HG03097 (cell line): ENCODE measurements around the gene PRICKLE4.
"Not testable (repeated sequence)": the region's sequence is repeated elsewhere in the genome, so short reads cannot be mapped to it uniquely, and the experiment has no call there.

ENCODE experiments used
- ATAC-seq: cut with Tn5 transposase; IDR thresholded peaks from one replicate; pipeline ENCODE4 v1.9.1; 2021; ENCODE audit not compliant: unreplicated experiment, low FRiP score

Gene PRICKLE4

DNA sequence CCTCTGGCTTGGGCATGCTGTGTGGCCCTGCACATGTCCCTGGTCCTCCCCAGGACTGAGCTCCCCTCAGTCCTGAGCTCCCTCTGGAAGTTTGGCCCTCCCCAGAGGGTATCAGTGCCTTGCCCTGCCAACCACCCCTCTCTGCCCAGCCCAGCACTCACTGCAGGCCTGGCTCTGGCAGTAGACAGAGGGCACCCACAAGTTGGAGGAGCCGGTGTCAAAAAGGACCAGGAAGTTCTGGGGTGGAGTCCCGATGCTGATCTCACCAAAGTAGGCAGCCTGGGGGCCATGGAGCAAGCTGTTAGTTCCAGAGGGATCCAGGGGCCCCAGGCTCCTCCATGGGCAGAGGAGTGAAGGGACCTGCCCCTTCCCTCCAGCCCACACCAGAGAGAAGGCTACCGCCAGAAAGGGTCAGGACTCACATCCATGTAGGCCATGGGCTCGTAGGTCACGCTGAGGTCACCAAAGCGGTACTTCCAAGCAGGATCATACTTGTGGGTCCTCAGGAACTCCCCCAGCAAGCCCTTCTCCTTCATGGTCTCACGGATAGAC lies 36.3 kb upstream of the PRICKLE4 start:
- no peak for ATAC-seq

DNA sequence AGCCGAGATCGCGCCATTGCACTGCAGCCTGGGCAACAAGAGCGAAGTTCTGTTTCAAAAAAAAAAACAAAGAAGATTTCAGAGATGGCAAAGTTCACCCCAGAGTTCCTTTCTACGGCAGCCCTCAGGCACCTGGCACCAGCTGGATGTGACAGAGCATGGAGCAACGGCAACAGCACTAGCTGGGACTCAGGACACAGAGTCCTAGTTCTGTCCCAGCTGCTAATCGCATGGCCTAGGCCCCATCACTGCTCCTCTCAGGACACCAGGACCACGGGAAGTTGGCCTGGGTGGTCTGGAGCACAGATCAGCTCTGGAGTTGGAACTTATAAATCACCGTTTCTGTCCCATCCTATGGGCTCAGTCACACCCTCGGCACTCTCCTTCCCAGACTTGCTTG lies 34.5 kb upstream of the PRICKLE4 start:
- no peak for ATAC-seq

DNA sequence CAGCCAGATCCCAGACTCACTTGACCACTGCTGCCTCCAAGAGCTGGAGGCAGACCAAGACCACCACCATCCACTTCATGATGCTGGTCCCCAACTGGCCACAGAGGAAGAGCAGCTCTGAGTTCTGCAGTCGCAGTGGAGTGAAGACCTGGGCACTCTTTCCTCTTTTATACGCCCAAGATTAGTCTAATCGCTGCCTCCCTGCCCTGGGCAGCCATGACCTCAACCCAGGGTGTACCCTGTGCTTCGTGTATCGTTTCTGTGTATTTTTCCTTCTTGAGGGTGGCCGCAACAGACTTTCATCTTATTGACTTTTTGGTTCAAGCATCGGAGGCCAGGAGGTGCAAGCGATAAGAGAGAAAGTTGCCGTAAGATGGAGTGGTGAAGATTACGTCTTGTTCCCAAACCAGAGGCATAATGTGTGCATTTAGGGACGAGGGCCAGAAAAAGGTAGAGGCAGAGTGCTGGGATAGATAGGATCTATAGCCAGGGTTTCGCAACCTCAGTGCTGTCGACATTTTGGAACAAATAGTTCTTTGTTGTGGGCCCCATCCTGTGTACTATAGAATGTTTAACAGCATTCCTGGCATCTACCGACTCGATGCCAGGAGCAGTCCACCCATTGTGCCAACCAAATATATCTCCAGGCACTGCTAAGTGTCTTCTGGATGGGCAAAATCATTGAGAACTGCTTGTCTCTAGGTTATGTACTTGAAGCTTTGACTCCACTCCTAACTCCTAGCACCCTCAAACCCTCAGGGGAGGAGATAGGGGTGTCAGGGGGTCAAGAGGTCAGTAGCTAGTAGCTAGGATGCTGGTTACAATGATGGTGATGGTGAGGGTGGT lies 33.1 kb upstream of the PRICKLE4 start, which contains the start of gene PGC:
TSS of gene PGC (minus strand) at position 142 of the 846 bp plus-strand sequence. CDS start at position 79, 63 bp downstream.
- no peak for ATAC-seq

DNA sequence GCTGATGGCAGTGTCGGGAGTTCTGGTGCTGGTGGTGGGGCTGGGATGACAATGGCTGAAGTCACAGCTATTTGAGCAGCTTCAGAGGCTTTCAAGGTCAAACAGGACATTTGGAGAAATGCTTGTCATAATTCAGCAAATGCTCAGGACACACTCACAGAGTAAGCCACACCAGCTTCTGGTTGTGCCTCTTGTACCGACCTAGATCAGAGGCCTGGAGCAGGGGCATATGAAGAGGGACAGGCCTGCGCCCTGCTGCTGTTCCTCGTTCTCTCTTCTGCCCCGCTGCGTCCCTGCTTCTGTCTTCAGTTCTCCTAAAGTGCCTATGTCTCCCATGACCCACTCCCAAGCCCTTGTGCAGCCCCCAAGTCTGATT lies 32.5 kb upstream of the PRICKLE4 start:
- ATAC-seq = no peak

DNA sequence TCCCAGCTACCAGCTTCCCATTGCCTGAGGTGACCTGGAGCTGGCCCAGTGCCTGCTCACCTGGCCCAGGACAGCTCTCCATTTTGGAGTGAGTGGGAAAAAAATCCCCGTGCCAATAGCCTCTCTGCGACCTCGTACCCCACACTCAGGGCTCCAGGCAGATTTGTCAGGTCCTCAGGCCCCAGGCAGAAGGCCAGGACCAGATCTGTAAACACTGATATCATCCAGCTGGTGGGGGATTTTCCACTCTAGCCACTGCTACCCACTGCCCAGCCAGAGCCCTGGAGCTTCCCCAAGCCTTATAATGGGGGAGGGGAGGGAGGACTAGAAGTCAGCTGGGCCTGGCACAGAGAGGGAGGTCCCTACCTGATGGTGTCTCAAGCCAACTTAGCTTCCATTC lies 32.0 kb upstream of the PRICKLE4 start:
- ATAC-seq = no peak

DNA sequence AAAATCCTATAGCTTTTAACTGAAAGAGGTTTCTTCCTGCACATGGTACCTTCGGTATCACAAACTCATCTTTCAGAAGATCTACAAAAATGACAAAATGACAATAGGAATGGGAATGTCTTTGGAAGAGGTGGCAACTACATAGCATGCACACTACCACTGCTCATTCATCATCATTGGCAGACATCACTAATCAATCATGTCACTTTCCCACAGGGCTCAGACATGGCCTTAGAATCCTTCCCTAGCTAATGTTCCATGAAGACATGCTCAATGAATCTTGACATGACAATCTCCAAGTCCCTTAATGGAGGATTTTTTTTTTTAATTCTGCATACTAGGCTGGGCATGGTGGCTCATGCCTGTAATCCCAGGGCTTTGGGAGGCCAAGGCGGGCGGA lies 30.2 kb upstream of the PRICKLE4 start:
- ATAC-seq = no peak

DNA sequence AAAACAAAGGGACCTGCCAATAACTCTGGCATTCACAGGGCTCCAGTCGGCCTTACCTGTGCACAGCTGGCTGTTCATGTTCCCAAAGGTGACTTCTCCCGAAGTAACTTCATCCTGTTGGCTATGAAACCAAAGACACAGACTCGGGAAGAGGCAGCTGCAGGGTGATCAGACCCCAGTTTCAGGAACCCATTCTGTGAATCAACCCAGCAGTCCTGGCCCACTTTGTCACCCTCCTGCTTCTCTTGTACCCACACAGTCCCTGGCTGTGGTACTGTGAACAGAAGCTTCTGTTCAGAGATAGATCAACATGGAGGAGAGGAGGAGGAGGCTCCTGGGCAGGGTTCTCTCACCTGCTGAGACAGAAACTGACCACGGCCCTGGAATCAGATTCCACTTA lies 24.7 kb upstream of the PRICKLE4 start:
- no peak for ATAC-seq

DNA sequence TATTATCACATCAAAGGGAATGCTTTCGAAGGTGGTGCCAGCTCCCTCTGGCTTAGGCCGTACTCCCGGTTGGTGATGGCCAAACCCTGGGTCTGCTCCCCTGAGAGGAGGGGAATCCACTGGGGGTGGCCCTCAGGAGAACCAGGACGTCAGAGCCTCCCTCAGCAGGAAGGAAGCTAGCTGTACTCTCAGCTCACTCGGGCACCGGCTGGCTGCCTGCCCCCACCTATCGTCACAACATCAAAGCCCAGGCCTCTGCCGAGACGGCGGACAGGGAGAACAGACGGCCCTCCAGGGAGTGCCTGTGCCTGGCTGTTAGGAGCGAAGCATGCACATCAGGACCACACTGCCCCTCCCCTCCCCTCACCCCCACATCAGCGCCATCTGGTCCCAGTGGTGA lies 24.2 kb upstream of the PRICKLE4 start:
- no peak for ATAC-seq

DNA sequence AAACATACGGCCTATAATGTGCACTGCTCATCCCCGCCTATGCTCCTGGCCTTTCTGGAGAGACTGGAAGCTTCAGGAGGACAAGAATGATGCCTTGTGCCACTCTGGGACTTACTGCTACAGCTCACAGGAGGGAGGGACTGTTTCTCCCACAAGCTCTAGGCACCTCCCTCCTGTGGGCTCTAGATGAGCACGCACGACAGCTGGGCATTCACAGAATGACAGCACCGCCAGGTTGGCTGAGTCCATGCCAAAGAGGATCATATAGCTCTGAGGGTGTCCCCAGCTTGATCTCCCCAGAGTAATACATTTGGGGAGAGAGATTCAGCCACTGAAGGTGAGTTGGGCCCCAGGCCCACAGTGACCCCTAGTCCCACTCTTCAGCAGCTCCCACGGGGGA lies 23.3 kb upstream of the PRICKLE4 start:
- ATAC-seq = no peak

DNA sequence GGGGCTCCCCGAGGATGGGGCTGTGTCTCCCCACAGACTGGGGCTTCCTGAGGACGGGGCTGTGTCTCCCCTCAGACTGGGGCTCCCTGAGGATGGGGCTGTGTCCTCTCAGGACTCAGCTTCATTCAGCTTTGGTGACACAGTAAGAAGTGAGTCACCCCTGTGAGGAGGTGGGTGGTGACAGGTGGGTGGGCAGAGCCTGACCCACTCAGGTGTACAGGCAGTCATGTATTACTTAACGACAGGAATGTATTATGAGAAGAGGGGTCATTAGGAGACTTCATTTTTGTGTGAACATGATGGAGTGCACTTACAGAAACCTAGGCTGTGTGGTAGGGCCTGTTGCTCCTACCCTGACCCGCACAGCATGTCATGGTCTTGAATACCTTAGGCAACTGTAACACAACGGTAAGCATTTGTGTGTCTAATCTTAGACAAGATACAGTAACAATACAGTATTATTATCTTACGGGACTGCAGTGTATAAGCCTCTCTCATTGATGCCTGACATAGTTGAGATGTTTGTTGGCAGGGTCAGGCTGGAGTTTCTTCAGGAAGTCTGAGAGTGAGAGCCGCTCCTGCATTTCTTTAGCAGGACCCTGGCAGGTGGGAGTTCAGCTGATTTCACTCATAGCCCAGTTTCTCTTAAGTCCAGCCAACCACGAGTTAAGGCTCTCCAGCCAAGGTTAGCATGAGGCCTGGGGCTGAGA lies 22.5 kb upstream of the PRICKLE4 start:
- no peak for ATAC-seq

DNA sequence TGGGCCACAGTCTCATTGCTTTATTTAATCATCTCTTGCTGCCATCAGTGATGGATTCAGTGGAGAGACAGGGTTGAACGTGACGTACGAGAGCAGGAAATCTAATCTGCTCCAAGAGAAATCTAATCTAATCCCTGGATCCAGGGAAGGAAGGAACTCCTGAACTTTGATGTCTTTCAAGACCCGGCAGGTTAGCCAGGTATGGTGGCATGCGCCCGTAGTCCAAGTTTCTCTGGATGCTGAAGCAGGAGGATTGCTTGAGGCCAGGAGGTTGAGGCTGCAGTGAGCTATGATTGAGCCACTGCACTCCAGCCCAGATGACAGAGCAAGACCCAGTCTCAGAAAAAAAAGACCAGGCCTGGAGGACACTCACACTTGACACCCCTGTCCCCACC lies 21.9 kb upstream of the PRICKLE4 start:
- ATAC-seq = no peak

DNA sequence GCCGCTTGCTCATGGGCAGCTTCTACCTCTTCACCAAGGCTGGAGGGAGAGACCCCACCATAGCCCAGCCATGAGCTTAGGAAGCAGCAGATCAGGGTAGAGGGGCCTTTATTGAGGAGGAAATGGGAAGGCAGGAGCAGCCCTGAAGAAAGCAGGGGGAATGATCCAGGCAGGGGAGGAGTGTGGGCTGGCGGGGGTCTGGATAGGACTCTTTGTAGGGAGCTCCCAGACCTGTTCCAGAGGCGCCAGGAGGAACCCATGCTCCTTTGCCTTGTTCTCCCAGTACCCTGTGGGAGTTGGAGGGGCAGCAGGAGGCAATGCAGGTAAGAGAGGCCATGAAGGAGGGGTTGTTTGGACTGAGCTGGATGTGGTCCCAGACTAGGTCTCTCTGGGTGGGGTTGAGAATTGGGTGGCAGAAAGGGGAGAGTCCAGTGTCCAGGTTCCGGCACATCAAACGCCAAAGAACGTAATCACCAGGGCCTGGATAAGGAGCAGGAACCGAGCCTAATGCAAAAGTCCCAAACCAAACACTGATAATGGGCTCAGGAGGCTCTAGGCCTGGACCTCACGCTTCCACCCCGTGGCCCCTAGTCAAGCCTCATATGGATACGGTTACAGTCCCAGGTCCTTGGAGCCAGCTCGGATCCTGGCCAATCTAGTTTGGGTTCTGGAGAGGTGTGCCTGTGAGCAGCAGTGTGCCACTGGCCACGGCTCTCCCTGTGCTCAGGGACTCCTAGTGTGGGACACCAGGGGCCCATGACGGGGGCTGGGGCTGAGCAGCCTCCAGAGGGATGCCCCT lies 21.3 kb upstream of the PRICKLE4 start:
- no peak for ATAC-seq

DNA sequence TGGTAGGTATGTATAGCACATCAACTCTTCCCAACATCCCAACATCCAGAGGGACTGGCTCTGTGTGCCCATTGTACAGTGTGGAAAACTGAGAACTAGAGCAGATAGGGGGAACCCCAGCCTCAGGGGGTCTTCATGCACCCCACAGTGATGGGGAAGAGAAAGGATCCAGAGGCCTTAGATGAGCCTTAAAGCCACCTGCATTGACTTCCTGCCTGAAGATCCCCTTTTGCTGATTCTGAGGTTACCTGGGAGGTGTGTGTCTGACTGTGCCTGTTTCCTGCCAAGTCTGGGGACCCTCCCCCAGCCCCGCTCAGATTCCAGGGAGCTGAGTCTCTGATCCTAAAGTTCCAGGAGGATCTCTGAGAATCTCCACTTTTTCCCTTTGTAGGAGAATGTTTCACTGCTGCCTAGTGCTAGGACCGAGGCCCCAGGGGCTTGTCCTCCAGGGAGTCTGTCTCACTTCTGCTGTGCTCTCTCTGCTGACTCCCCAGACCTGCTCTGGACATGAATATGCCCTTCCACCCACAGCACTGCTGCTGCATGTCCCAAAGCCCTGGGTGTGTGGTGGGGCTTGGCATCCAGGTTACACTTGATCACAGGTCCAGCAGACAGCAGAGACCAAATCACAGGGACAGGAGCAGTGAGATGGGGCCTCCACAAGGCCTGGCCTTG lies 20.5 kb upstream of the PRICKLE4 start:
- no peak for ATAC-seq

DNA sequence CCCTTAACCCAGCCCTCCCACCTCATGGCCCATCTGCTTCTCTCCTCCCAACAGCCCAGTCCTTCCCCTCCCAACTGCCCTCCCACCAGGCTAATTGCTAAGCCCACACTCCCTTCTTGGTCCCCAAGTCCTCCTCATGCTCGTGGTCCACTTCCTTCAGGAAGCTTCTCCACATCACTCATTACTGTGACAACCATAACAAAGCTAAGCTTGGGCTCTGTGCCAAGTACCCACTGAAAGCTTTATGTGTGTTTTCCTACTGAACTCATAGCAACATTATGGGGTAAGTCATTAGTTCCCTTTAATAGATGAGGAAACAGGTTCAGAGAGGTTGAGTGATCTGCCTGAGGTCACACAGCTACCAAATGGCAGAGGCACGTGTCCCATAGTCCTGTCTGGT lies 17.1 kb upstream of the PRICKLE4 start:
- no peak for ATAC-seq

DNA sequence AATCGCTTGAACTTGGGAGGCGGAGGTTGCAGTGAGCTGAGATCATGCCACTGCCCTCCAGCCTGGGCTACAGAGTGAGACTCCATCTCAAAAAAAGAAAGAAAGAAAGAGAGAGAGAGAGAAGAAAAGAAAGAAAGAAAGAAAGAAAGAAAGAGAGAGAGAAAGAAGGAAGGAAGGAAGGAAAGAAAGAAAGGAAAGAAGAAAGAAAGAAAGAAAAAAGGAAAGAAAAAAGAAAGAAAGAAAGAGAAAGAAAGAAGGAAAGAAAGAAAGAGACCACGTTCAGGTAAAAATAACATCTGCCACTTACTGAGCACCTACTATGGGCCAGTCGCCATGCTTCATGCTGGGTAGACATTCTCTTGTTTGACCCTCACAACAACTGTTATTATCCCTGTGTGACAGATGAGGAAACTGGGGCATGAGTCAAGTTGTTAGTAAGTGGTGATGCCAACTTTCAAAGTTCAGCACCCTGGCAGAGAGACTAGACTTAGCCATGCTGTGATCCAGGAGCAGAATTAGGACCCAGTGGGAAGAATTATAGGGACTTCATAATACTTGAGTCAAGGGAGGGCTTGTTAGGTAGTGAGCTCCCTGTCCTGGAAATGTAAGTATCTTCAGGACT lies 14.4 kb upstream of the PRICKLE4 start:
- ATAC-seq = not testable (repeated sequence)

DNA sequence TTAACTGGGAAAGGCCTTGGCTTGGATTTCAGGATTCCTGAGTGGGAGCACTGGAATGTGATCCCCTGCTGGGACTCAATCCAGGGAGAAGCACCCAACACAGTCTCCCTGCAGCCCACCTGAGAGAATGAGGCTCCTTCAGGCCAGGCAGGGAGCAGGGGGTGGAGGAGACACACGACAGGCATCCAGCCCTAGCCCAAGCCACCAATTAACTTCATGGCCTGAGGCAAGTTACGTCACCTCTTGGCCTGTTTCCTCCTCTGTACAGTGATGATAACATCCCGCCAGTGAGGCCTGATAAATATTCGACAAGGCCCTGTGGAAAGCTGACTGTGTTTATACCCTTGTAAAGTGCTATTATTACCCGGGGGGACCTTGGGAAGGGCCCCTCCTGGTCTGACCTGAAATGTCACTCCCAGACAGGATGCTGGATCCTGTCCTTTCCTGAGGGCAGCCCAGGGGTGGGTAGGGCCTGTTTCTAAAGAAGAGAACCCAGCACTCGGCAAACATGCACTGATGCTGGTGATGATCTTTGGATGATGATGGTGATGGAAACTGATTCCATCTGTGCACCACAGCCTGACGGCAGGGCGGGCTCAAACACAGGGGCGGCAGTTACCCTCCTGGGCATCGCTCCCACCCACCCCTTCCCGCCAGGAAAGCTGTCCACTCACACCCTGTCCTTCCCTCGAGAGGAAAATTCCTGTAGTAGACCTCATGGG lies 13.3 kb upstream of the PRICKLE4 start:
- no peak for ATAC-seq

DNA sequence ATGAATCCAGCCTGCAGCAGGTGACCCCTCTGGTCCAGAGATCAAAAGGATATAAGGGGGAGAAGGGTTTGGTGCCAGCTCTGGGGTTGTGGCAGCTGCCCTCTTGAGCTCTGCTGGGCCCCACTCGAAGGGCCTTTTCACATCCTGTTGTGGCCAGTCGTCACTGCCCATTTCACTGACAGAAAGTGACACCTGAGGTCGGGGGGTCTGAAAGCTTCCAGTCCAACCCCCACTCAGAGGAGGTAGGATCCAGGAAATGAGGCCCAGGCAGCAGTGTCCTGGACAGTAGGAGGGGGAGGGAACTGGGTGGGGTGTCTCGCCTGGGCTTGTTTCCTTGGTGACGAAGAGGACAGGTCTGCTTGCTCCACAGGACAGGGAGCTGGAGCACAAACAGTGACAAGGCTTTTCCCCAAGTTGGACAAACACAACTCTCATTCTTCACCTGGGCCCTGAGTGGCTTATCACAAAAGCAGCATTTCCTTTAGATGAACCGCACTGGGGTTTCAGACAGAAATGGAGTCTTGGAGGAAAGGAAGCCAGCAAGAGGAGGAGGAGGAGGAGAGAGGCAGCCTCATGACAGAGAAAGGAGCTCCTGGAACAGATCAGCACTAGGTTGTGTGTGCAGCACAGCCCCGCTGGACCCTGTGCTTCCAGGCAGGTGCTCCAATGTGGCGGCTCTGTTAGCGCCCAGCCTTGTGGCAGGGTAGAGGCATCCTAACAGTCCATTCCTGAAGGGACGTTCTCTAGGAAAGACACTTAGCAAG lies 11.9 kb upstream of the PRICKLE4 start:
- no peak for ATAC-seq

DNA sequence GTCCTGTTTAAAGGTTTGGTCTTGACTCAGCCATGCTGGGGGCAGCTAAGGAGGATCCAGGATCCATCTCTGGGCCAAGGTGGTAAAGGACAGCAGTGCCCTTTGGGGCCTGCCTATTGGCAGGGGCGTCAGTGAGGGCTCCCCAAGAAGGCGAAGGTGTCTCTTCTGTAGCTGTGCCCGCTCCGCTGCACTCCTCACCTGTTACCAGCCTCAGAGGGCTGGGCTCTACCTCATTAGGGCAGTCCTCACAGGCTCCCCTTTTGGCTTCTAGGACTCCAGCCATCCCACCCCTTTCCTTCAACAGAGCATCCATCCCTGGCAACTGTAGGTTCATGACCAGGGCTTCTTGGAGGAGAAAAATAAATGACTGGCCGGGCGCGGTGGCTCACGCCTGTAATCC lies 11.2 kb upstream of the PRICKLE4 start:
- no peak for ATAC-seq
